Measurements from ENCODE around the gene MSRB2. TPM values are rescaled to one million over a fixed set of nuclear protein-coding genes. Genes with fewer than 3 reads are reported as not detected.

MSRB2 gene
- total RNA-seq, 3 donors from 2014 or later, result 19.0 to 31.5 (median 24.9) TPM

- Histone ChIP-seq H3K27me3 (no peaks in the 10 kb centered on the region), H3K4me3 (no peak overlapping the region), H3K9me3 (no peaks in the 10 kb centered on the region), H3K27ac (no peak overlapping the region), H3K4me1 (no peaks in the 10 kb centered on the region), H3K36me3 (no peaks in the 10 kb centered on the region)
- TF ChIP-seq CTCF (IDR thresholded peaks at IDR 0.05), result no peak
- TF ChIP-seq POLR2AphosphoS5 (IDR thresholded peaks at IDR 0.05), result no peak
- no peak for TF ChIP-seq POLR2A (IDR thresholded peaks at IDR 0.05)
- intact Hi-C loops (cut with DNase I; ENCODE audit: low total_unique reads), result no loop called here
- DNase-seq (ENCODE audit: low spot score in 2 of 2), result no peak
Observed at GRCh38 chr10:23073527-23073926, 21.9 kb upstream of the MSRB2 start.

GRCh38 chr10:23075672-23076071 is 19.7 kb upstream of the MSRB2 start:
- intact Hi-C loops (cut with DNase I; ENCODE audit: low total_unique reads), result no loop called here
- no peak overlapping the region for H3K27ac ChIP-seq
- no peaks in the 10 kb centered on the region for H3K27me3 ChIP-seq
- no peak for TF ChIP-seq POLR2AphosphoS5 (IDR thresholded peaks at IDR 0.05)
- no peak for TF ChIP-seq POLR2A (IDR thresholded peaks at IDR 0.05)
- no peak for TF ChIP-seq CTCF (IDR thresholded peaks at IDR 0.05)
- no peaks in the 10 kb centered on the region for H3K9me3 ChIP-seq
- H3K4me1 ChIP-seq, result no peaks in the 10 kb centered on the region
- no peak for DNase-seq (ENCODE audit: low spot score in 2 of 2)
- H3K4me3 ChIP-seq, result no peak overlapping the region
- no peaks in the 10 kb centered on the region for H3K36me3 ChIP-seq

GRCh38 chr10:23078114-23078513 is 17.3 kb upstream of the MSRB2 start:
- no peak for DNase-seq (ENCODE audit: low spot score in 2 of 2)
- Histone ChIP-seq H3K4me3 (no peak overlapping the region), H3K9me3 (no peaks in the 10 kb centered on the region), H3K36me3 (no peaks in the 10 kb centered on the region), H3K27ac (no peak overlapping the region), H3K27me3 (no peaks in the 10 kb centered on the region), H3K4me1 (no peaks in the 10 kb centered on the region)
- intact Hi-C loops (cut with DNase I; ENCODE audit: low total_unique reads), result no loop called here
- TF ChIP-seq POLR2AphosphoS5 (IDR thresholded peaks at IDR 0.05) (no peak), POLR2A (IDR thresholded peaks at IDR 0.05) (no peak), CTCF (IDR thresholded peaks at IDR 0.05) (no peak)

GRCh38 chr10:23079700-23080099 is 15.7 kb upstream of the MSRB2 start:
- intact Hi-C loops (cut with DNase I; ENCODE audit: low total_unique reads), result no loop called here

GRCh38 chr10:23080262-23080661 is 15.1 kb upstream of the MSRB2 start:
- no peaks in the 10 kb centered on the region for H3K4me1 ChIP-seq
- H3K36me3 ChIP-seq, result no peaks in the 10 kb centered on the region
- DNase-seq (ENCODE audit: low spot score in 2 of 2), result no peak
- no peak overlapping the region for H3K27ac ChIP-seq
- H3K9me3 ChIP-seq, result no peaks in the 10 kb centered on the region
- H3K27me3 ChIP-seq, result no peaks in the 10 kb centered on the region
- no peak overlapping the region for H3K4me3 ChIP-seq
- intact Hi-C loops (cut with DNase I; ENCODE audit: low total_unique reads), result no loop called here
- TF ChIP-seq POLR2AphosphoS5 (IDR thresholded peaks at IDR 0.05) (no peak), CTCF (IDR thresholded peaks at IDR 0.05) (no peak), POLR2A (IDR thresholded peaks at IDR 0.05) (no peak)

More at GRCh38 chr10:23079700-23080099, 15.7 kb upstream of the MSRB2 start:
- no peaks in the 10 kb centered on the region for H3K4me1 ChIP-seq
- no peak overlapping the region for H3K27ac ChIP-seq
- no peak for DNase-seq (ENCODE audit: low spot score in 2 of 2)
- no peaks in the 10 kb centered on the region for H3K36me3 ChIP-seq
- TF ChIP-seq POLR2A (IDR thresholded peaks at IDR 0.05), result no peak
- no peak for TF ChIP-seq POLR2AphosphoS5 (IDR thresholded peaks at IDR 0.05)
- no peak for TF ChIP-seq CTCF (IDR thresholded peaks at IDR 0.05)
- H3K9me3 ChIP-seq, result no peaks in the 10 kb centered on the region
- no peak overlapping the region for H3K4me3 ChIP-seq
- H3K27me3 ChIP-seq, result no peaks in the 10 kb centered on the region
